HG03521 (cell line): ENCODE measurements around the gene GPN2.
A peak's percentile ranks its signal among the peaks of the same experiment; 100 is the strongest.
"Not testable (repeated sequence)": the region's sequence is repeated elsewhere in the genome, so short reads cannot be mapped to it uniquely, and the experiment has no call there.

Experiments
- ATAC-seq: cut with Tn5 transposase; IDR thresholded peaks from one replicate; pipeline ENCODE4 v1.9.1; 2021; ENCODE audit warnings: mild to moderate bottlenecking, moderate library complexity; ENCODE audit not compliant: unreplicated experiment

GPN2 gene

GRCh38 chr1:26907071-26907917 lies 17.2 kb upstream of the GPN2 start:
- ATAC-seq = no peak

- ATAC-seq = no peak
Observed at GRCh38 chr1:26900815-26901511, 10.9 kb upstream of the GPN2 start.

DNA sequence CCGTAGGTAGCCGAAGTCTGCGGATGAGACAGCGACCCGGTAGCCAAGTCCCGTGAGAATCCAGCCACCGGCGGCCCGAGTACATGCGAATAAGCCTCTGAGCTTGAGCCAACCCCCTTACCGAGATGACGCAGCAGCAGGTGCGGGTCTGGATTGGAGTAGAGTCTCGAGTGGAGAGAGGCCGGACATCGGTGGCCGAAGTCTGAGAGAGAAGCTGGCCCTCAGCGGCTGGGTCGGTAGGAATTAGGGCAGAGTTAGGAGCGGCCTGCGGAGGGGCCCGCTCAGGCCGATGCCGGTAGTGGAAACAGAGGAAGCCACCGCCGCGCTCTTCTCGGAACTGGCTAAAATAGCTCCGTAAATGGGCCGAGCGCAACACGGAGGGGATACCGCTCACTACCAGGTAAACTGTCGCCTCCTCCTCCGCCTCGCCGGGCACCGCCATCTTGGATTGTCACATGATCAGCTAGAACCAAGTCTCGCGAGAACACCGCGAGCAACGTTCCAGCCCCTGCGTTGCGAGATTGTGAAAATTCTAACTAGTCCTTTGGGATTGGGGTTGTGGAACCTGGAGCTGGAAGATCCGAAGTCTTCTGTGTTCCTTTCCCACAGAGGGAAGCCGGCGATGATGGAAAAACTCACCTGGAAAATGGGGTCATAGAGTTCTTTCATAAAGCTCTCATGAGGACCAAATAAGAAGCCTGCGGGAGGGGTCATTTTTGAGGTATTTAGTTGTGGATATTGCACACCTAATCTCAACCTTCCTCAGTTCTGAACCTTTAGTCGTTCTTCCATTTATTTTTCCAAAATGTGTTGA lies 10.1 kb upstream of the GPN2 start, which contains the start of gene GPATCH3:
Gene GPATCH3, minus strand, starts transcription at position 467 of the 814 bp plus-strand sequence. Its CDS starts 25 bp downstream, at position 442.
- peak; percentile 62 for ATAC-seq

DNA sequence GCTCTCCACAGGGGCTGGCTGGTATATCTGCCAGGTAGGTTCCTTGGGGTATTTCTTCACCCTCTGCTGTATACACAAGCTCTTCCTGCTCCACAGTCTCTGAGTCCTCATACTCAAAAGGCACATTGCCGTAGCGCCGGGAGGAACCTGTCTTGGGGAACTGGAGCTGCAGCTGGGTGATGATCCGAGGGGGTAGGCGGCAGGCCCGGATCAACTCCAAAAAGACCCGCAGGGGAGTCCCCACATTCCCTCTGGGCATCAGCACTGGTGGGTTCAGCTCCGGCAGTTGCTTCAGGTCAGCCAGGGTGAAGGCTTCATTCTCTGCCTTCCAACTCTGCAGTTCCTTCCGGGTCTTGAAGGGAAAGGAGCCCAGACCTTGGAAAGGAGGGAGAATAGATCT lies 7.3 kb upstream of the GPN2 start:
- no peak for ATAC-seq

- no peak for ATAC-seq
Observed at GRCh38 chr1:26894263-26894662, 4.2 kb upstream of the GPN2 start.

- ATAC-seq = peak; percentile 26
Observed at GRCh38 chr1:26890467-26890796, 349 bp upstream of the GPN2 start.

- no peak for ATAC-seq
Observed at GRCh38 chr1:26888231-26888630, 1.9 kb downstream of the GPN2 start.

GRCh38 chr1:26887125-26887524 lies 3.0 kb downstream of the GPN2 start:
- no peak for ATAC-seq

GRCh38 chr1:26882696-26883463 lies 7.2 kb downstream of the GPN2 start:
- ATAC-seq = no peak

GRCh38 chr1:26881611-26882010 lies 8.5 kb downstream of the GPN2 start:
- ATAC-seq = not testable (repeated sequence)

DNA sequence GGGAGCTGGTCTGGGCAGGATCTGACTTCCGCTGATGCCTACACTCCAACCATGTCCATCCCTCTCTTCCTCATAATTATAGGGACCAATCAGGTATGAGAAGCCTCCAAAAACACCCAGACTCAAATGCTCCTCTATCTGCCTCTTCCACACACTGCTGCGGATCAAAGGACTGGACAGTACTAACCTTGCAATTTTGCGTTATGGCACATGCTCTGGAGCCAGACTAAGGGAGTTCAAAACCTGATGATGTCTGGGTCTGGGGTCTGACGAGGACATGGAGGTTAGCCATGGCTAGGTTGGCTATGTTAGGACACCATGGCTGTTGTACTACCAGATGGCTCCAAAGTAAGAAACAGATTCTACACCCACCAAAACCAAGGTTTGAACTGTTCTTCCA lies 10.3 kb downstream of the GPN2 start:
- ATAC-seq = no peak

DNA sequence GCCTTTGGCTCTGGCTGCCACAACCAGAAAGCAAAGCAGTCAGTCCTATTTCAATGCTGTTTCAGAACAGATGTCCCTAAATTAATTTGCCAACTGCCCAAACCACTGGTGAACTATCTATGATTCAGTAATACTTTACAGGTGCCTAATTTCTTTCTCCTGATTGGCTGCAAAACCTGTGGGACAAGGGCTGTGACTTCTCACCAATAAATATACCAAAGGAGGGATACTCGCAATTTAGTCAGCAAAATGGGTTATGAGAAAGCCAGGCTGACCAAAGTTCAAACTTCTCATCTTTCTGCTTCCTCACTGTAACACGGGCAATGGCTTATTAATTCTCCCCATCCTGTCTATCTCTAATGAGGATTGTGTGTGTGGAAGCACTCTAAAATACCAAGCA lies 12.8 kb downstream of the GPN2 start:
- no peak for ATAC-seq

- no peak for ATAC-seq
Observed at GRCh38 chr1:26874896-26875295, 15.2 kb downstream of the GPN2 start.

DNA sequence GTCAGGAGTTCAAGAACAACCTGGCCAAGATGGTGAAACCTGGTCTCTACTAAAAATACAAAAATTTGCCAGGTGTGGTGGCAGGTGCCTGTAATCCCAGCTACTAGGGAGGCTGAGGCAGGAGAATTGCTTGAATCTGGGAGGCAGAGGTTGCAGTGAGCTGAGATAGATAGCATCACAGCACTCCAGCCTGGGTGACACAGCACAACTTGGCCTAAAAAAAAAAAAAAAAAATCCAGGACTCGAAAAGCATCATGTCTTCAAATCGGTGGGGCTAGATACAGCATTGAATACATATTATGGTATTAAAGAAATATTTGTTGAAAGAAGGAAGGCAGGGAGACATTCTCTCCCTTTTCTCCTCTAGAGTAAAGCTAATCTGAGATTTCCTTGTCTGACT lies 17.0 kb downstream of the GPN2 start:
- ATAC-seq = not testable (repeated sequence)

DNA sequence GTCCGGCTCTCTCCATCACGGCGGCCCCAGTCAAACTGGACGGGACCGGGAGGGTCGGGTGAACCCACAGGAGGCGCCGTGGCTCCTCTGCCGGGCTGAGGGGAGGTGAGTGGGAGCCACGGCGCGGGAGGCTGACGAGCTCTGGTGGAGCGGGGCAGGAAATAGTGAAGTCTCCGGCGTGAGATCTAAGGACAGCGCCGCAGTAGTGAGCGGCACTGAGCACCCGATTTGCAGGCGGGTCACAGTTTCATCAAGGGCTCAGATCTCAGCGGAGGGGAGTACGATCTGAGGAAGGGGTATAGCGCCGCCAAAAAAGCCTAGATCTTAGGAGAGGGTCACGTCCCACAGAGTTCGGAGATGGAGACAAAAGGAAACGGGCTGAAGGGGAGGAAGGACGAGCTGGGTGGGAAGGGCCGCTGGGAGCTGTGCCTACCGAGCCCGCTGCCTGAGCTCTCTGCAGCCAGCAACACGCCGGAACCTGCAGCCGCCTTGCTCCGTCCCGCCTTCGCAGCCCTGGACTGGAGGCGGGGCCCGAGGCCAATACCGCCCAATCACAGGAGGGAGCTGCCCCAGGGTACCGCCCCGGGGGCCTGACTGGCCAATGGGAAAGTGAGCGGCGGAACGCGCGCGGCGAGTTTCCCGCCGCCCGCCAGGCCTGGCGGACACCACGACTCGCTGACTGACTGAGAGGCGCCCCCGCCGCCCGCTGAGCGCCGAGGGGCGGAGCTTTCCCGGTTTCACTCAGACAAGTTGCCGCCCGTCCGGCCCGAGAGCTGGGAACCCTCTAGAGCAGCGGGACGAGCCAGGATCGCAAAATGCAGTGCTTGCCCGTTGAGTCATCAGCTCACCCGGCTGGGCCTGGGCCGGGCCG lies 25.2 kb downstream of the GPN2 start:
- ATAC-seq = peak; percentile 92

DNA sequence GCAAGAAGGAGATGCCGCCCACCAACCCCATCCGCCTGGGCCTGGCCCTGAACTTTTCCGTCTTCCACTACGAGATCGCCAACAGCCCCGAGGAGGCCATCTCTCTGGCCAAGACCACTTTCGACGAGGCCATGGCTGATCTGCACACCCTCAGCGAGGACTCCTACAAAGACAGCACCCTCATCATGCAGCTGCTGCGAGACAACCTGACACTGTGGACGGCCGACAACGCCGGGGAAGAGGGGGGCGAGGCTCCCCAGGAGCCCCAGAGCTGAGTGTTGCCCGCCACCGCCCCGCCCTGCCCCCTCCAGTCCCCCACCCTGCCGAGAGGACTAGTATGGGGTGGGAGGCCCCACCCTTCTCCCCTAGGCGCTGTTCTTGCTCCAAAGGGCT lies 26.4 kb downstream of the GPN2 start:
- no peak for ATAC-seq

- no peak for ATAC-seq
Observed at GRCh38 chr1:26862781-26863684, 27.1 kb downstream of the GPN2 start, which contains the start of gene SFN. TSS of gene SFN (plus strand) at chr1:26863149. CDS start at chr1:26863213, 64 bp downstream.

GRCh38 chr1:26861889-26862378 lies 28.1 kb downstream of the GPN2 start:
- no peak for ATAC-seq
